ENCODE results near the gene DPP6.

DNA sequence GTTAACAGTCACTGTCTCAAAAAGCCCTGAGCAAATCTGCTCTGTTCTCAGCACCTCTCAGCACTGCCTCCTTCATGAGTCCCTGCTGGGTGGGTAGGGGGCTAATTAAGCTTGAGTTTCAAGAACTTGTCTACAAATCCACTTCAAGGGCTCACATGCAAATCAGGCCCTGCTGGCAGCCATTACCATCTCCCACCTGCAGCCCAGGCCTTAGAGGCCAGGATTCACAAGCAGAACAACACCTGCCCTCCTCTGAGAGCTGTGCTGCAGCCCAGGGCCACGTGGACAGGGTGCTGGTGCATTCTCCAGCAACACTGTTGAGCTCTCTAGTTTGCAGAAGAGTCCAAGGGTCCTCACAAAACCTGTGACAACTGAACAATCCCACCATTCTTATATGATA is 119.2 kb downstream of the DPP6 start:
- no peak for TF ChIP-seq POLR2A (IDR thresholded peaks at IDR 0.05; ENCODE audit: low read depth)
- TF ChIP-seq, protein P1, sequence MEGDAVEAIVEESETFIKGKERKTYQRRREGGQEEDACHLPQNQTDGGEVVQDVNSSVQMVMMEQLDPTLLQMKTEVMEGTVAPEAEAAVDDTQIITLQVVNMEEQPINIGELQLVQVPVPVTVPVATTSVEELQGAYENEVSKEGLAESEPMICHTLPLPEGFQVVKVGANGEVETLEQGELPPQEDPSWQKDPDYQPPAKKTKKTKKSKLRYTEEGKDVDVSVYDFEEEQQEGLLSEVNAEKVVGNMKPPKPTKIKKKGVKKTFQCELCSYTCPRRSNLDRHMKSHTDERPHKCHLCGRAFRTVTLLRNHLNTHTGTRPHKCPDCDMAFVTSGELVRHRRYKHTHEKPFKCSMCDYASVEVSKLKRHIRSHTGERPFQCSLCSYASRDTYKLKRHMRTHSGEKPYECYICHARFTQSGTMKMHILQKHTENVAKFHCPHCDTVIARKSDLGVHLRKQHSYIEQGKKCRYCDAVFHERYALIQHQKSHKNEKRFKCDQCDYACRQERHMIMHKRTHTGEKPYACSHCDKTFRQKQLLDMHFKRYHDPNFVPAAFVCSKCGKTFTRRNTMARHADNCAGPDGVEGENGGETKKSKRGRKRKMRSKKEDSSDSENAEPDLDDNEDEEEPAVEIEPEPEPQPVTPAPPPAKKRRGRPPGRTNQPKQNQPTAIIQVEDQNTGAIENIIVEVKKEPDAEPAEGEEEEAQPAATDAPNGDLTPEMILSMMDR (IDR thresholded peaks at IDR 0.05): no peak
